ENCODE results near the gene SPTLC2.

The SPTLC2 gene

DNA sequence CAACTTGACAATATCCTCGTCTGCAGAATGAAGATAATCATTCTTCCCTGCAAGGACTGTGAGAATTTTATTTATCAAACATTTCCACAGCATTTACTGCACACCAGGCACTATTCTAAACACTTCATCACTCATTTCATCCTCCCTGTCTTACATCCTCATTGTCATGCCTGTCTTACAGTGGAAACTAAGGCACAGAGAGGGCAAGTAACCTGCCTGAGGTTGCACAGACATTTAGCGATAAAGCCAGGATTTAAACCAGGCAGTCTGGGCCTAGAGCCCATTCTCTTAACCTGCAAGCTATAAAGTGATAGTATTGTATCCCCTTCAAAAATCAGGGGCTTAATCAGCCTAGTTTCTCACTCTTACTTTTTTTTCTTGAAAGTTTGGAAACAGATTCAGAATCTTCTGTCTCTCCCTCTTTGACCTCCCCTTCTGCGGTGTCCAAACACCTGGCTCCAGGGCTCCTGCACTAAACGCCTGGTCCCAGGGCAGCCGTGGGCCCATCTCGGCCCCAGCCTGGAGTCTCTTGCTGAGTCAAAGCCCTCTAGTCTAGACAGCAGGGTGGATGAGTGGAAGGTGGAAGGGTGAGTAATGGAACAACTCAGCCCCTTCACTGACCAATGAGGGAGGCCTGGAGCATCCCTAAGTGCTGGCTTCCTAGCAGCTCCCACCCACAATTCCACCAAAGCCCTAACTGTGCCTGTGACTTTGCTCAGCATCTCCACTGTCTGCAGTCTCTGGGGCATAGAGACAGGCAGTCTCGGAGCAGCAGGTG lies 130.3 kb downstream of the SPTLC2 start:
- DNase-seq, result no peak
- H3K4me3 ChIP-seq (ENCODE audit: low read length), result no peak overlapping the region

DNA sequence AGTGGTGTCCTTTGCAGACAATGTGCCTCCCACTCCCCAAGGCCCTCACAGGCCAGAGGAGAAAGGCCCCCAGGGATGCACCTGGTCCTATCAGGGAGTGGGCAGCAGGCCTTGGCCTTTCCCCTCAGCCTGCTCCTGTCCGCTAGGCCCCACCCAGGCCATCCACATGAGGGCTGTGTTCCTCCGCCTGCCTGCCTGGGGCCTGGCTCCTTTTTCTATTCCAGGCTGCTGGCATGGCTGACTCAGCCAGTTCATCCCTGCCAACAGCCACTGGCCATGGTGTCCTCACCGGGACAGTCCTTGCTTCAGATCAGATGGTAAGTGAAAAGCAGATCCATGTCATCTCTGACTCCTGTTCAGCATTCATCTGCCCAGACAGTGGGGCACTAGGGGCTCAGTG lies 131.2 kb downstream of the SPTLC2 start:
- Histone ChIP-seq H2AFZ (ENCODE audit: low read length) (no peak overlapping the region), H3K9me3 (replicated peaks; ENCODE audit: insufficient read depth, low read length) (no peaks in the 10 kb centered on the region), H3K79me2 (ENCODE audit: low read length) (no peaks in the 10 kb centered on the region), H3K4me1 (ENCODE audit: low read length) (no peaks in the 10 kb centered on the region), H3K36me3 (replicated peaks; ENCODE audit: insufficient read depth, low read length) (no peaks in the 10 kb centered on the region), H3K27ac (ENCODE audit: low read length) (no peak overlapping the region), H4K20me1 (ENCODE audit: insufficient read depth, low read length) (no peaks in the 10 kb centered on the region), H3K4me2 (ENCODE audit: low read depth, low read length) (no peak overlapping the region), H3K27me3 (replicated peaks; ENCODE audit: insufficient read depth, low read length) (no peaks in the 10 kb centered on the region), H3K9me2 (replicated peaks; ENCODE audit: insufficient read depth, low read length) (no peaks in the 10 kb centered on the region), H3F3A (ENCODE audit: insufficient read depth, low read length) (no peaks in the 10 kb centered on the region), H3K4me3 (ENCODE audit: low read length) (no peak overlapping the region), H3K9ac (ENCODE audit: low read length) (no peak overlapping the region)
- TF ChIP-seq EZH2 (optimal IDR thresholded peaks at IDR 0.05; ENCODE audit: low read depth, low read length), result no peak
- TF ChIP-seq, protein P1, sequence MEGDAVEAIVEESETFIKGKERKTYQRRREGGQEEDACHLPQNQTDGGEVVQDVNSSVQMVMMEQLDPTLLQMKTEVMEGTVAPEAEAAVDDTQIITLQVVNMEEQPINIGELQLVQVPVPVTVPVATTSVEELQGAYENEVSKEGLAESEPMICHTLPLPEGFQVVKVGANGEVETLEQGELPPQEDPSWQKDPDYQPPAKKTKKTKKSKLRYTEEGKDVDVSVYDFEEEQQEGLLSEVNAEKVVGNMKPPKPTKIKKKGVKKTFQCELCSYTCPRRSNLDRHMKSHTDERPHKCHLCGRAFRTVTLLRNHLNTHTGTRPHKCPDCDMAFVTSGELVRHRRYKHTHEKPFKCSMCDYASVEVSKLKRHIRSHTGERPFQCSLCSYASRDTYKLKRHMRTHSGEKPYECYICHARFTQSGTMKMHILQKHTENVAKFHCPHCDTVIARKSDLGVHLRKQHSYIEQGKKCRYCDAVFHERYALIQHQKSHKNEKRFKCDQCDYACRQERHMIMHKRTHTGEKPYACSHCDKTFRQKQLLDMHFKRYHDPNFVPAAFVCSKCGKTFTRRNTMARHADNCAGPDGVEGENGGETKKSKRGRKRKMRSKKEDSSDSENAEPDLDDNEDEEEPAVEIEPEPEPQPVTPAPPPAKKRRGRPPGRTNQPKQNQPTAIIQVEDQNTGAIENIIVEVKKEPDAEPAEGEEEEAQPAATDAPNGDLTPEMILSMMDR (IDR thresholded peaks at IDR 0.05; ENCODE audit: low read length), result no peak
- no peak for TF ChIP-seq EZH2phosphoT487 (IDR thresholded peaks at IDR 0.05; ENCODE audit: low read length)
- no peak for DNase-seq

More for the DNA sequence above, 130.3 kb downstream of the SPTLC2 start:
- TF ChIP-seq EZH2phosphoT487 (IDR thresholded peaks at IDR 0.05; ENCODE audit: low read length) (no peak), EZH2 (optimal IDR thresholded peaks at IDR 0.05; ENCODE audit: low read depth, low read length) (no peak)
- TF ChIP-seq, protein P1 (IDR thresholded peaks at IDR 0.05; ENCODE audit: low read length), result no peak
- Histone ChIP-seq H4K20me1 (ENCODE audit: insufficient read depth, low read length) (no peaks in the 10 kb centered on the region), H3K27ac (ENCODE audit: low read length) (no peak overlapping the region), H3K4me1 (ENCODE audit: low read length) (no peaks in the 10 kb centered on the region), H3K27me3 (replicated peaks; ENCODE audit: insufficient read depth, low read length) (no peaks in the 10 kb centered on the region), H3K4me2 (ENCODE audit: low read depth, low read length) (no peak overlapping the region), H3K79me2 (ENCODE audit: low read length) (no peaks in the 10 kb centered on the region), H3K36me3 (replicated peaks; ENCODE audit: insufficient read depth, low read length) (no peaks in the 10 kb centered on the region), H3K9me3 (replicated peaks; ENCODE audit: insufficient read depth, low read length) (no peaks in the 10 kb centered on the region), H2AFZ (ENCODE audit: low read length) (no peak overlapping the region), H3K9ac (ENCODE audit: low read length) (no peak overlapping the region), H3F3A (ENCODE audit: insufficient read depth, low read length) (no peaks in the 10 kb centered on the region), H3K9me2 (replicated peaks; ENCODE audit: insufficient read depth, low read length) (no peaks in the 10 kb centered on the region)

DNA sequence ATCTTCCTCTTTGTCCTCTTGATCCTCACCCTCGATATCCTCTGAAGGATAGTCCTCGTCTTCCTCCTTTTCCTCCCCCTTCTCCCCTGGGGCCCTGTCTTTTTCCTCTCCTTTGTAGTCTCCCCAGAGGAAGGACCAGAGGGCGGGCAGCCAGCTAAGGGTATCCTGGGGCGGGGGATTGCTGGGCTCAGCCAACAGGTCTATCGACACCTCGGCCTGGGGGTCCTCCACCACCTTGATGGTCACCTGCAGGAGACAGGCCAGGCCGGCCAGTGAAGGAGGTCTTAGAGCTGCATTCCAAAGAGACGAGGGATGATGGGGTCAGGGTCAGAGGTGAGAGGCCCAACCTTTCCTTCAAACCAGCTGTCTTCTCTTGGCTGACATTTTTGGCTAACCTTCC lies 134.0 kb downstream of the SPTLC2 start:
- H3K4me3 ChIP-seq (ENCODE audit: low read length), result no peak overlapping the region
- H3K36me3 ChIP-seq (replicated peaks; ENCODE audit: insufficient read depth, low read length), result no peaks in the 10 kb centered on the region
- H3F3A ChIP-seq (ENCODE audit: insufficient read depth, low read length), result no peaks in the 10 kb centered on the region
- no peaks in the 10 kb centered on the region for H3K27me3 ChIP-seq (replicated peaks; ENCODE audit: insufficient read depth, low read length)
- H2AFZ ChIP-seq (ENCODE audit: low read length), result no peak overlapping the region
- no peaks in the 10 kb centered on the region for H3K9me2 ChIP-seq (replicated peaks; ENCODE audit: insufficient read depth, low read length)
- no peaks in the 10 kb centered on the region for H4K20me1 ChIP-seq (ENCODE audit: insufficient read depth, low read length)
- no peaks in the 10 kb centered on the region for H3K9me3 ChIP-seq (replicated peaks; ENCODE audit: insufficient read depth, low read length)
- no peaks in the 10 kb centered on the region for H3K4me1 ChIP-seq (ENCODE audit: low read length)
- no peak overlapping the region for H3K9ac ChIP-seq (ENCODE audit: low read length)
- no peaks in the 10 kb centered on the region for H3K79me2 ChIP-seq (ENCODE audit: low read length)
- TF ChIP-seq EZH2 (optimal IDR thresholded peaks at IDR 0.05; ENCODE audit: low read depth, low read length), result no peak
- TF ChIP-seq, protein P1 (IDR thresholded peaks at IDR 0.05; ENCODE audit: low read length), result no peak
- TF ChIP-seq EZH2phosphoT487 (IDR thresholded peaks at IDR 0.05; ENCODE audit: low read length), result no peak
- no peak for DNase-seq
- no peak overlapping the region for H3K4me2 ChIP-seq (ENCODE audit: low read depth, low read length)
- no peak overlapping the region for H3K27ac ChIP-seq (ENCODE audit: low read length)
